ENCODE results near the gene HDX.
"Not testable (repeated sequence)": the region's sequence is repeated elsewhere in the genome, so short reads cannot be mapped to it uniquely, and the experiment has no call there.

HDX gene

GRCh38 chrX:84339507-84340364 lies 162.5 kb downstream of the HDX start:
- no peak for DNase-seq (ENCODE audit: low read depth in 2 of 2)

DNA sequence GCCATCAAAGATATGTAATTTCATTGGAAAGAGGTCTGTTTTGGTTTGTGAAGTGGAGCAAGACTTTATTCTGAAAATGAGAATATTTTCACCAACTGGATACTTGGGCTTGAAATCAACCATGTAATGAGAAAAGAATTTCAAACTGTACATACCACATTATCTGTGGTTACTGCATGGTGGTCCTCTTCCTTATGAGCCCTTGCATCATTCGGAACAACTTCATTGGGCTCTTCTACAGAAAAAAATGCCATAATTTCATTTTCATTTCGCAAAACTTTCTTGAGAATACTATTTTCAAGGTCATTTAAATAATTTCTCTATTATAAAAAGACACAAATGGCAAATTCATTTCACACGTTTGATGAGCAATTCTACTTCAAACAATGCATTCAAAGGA lies 165.6 kb downstream of the HDX start:
- no peak for DNase-seq (ENCODE audit: low read depth in 2 of 2)

DNA sequence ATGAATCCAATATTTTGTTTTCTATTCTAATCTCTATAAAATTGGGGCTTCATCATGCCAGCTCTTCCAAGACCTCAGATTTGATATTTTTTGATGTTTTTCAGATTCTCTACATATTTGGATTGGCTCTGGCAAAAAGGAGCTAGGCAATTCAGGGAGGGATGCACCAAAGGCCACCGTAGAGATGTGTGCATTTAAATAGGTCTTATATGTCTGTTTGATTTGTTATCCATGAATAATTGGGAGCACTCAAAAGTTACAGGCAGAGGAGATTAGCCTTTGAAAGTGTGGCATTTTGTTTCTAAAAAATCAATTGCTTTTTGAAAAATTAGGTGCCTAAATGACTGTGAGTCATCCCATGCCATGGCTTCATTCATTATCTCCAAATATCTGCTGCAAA lies 167.1 kb downstream of the HDX start:
- DNase-seq (ENCODE audit: low read depth in 2 of 2) = no peak

GRCh38 chrX:84322083-84322827 lies 180.0 kb downstream of the HDX start:
- DNase-seq (ENCODE audit: low read depth in 2 of 2) = no peak

GRCh38 chrX:84320614-84321013 lies 181.6 kb downstream of the HDX start:
- no peak for DNase-seq (ENCODE audit: low read depth in 2 of 2)

DNA sequence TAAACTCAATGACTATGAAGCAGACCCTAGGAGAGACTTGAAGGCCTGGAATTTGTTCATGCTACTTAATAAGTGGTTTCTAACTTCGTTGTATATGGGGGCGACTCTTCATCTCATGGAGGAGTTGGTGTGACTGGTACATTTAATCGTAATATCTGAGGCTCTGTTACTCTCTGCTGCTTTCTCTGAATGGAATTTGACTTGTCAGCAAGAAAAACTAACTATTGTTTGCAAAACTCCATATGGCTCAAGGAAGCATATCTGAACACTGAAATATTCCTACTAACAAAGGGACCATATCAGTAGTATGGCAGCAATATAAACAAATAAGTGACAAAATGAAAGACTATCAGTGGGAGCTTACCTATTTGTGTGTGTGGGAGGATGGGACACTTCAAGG lies 182.2 kb downstream of the HDX start:
- no peak for DNase-seq (ENCODE audit: low read depth in 2 of 2)

DNA sequence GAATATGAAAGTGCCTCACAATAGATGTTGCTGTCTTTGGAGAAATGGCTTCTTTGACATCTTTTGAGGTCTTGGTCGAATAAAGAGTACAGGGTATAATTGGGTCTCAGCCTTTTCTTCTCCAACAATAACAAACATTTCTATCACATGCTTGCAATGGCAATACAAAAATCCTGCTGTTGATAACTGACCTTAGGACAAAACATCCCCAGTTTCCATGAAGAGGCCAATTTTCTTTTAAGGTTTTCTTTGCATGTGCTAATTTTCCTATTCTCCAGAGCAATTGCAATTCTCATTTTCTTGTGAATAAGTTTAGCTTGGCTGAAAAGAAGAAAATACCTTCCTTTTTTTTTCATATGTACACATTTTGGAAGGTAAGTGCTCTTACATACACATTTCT lies 183.6 kb downstream of the HDX start:
- DNase-seq (ENCODE audit: low read depth in 2 of 2) = no peak

GRCh38 chrX:84315946-84316345 lies 186.3 kb downstream of the HDX start:
- not testable (repeated sequence) for DNase-seq (ENCODE audit: low read depth in 2 of 2)
